C1 segment of cervical spinal cord (tissue), 14 donors: ENCODE results near the gene JPH2.
"Not testable (repeated sequence)": the region's sequence is repeated elsewhere in the genome, so short reads cannot be mapped to it uniquely, and the experiment has no call there.

Source experiments
- DNase-seq, 14 donors: peaks; one replicate each; lab custom pipeline; 2025; lab: John Stamatoyannopoulos, UW

Gene JPH2

GRCh38 chr20:44211177-44212039 lies 24.4 kb upstream of the JPH2 start:
- peak in 3 of 14 donors; percentile 11 to 59 (median 22) for DNase-seq

GRCh38 chr20:44210406-44211176 lies 23.6 kb upstream of the JPH2 start, which contains the start of gene OSER1:
OSER1 (minus strand) TSS chr20:44210771; CDS start chr20:44206957, 3,814 bp downstream.
- DNase-seq: peak; percentile 86 to 99 (median 96)

DNA sequence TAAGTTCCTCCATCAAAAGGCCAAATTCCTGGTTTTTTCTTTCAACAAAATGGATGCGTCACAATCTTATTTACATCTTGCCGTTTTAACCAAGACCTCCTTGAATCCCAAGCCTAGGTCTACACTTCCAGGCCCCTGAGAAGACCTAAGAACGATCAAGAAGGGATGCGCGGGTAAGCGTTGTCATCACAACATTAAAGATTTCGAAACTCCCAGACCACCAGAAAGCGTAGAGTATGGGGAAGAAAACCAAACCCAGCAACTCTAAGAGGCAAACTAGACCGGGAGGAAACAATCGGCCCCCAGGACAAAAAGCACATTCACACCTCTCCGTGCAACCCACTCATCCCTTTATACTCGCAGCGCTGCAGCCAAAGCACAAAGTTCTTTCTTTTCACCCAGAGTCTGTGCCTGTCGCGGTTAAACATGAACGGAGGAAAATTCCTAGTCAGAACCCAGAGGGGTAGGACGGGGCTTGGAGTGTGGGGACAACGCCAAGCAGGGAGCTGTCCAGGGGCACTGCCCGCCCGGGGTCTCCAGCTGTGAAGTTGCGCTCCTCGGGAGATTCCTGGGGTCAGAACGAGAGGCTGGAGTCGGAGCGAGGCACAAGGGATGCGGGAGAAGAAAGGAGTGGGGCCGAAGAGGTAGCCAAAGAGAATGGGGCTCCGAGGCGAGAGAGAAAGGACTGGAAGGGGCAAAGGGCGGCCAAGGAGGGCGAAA lies 22.9 kb upstream of the JPH2 start:
- peak in 6 of 14 donors; percentile 25 to 62 (median 52) for DNase-seq

DNA sequence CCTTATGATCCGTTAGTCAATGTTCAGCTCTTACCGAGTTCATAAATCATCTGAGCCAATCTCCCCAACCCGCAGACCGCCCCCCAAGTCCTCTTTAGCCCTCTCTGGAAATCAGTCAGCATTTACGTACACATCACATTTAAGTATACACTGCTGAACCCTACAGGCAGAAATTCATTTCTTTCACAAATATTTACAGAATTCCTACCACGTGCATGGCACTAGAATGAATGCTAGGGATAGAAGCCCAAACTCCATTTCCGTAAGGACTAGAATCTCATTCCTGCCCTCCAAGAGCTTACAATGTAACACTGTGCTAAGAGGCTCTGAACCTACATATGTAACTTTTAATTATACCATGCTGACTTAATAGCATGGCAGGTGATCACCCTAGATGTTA lies 21.8 kb upstream of the JPH2 start:
- no peak for DNase-seq

GRCh38 chr20:44208165-44208564 lies 21.2 kb upstream of the JPH2 start:
- DNase-seq: no peak

DNA sequence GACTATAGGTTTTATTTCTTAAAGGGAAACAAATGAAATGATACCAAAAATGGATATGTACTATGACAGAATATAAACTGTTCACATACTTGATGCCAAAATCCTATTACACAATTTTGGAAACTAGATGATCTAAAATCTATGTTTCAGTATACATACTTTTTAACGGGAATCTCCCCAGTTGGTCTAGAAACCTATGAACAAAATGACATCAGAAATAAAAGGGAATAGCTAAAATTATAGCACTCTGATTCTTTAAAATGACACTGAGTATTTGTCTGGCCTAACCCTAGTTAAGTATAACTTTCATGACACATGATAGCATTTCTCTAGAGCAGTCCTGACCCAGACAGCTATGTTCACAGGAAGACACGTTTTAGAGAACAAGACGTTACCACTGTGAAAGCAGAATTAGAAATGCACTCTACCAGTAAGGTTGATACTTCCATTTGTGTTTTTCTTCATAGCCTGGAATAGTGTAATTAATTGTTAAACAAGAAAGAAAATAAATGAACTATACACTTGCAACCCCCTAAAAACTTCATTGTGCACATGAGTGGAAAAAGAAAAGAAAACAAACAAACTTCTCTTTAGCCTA lies 20.2 kb upstream of the JPH2 start:
- no peak for DNase-seq

GRCh38 chr20:44206132-44206531 lies 19.1 kb upstream of the JPH2 start:
- no peak for DNase-seq

- no peak for DNase-seq
Measured at GRCh38 chr20:44204832-44205215, 17.8 kb upstream of the JPH2 start.

- DNase-seq: no peak
Measured at GRCh38 chr20:44204156-44204831, 17.3 kb upstream of the JPH2 start.

DNA sequence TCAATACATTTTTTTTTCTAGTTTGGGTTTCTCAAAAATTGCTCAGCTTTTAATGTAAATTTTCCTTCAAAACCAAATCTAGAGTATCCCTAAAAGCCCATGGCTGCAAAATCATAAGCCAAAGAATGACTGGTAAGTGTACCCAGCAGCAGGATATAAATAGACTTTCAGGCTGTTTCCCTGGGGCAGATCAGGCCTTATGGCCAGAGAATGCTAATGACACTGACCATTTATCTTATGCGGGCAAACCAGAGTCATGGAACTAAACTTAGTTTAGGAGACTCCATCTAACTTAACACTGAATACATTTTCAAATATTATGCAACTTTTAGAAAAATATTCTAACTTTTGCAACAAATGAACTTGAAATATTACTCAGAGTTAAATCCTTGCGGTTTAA lies 16.2 kb upstream of the JPH2 start:
- no peak for DNase-seq

DNA sequence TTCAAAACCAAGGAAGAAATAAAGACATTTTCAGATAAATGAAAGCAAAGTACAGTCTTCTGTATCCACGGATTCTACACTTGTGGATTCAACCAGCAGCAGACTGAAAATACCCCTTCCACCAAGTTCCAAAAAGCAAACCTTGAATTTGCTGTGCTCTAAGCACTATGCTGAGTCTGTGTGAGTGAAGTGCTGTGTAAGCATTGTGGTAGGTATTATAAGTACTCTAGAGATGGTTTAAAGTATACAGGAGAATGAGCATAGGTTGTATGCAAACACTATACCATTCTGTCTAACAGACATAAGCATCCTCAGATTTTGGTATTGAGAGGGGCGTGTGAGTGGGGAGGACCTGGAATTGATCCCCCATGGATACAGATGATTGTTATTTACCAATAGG lies 14.0 kb upstream of the JPH2 start:
- DNase-seq: no peak

GRCh38 chr20:44200371-44200770 lies 13.4 kb upstream of the JPH2 start:
- no peak for DNase-seq

- no peak for DNase-seq
Measured at GRCh38 chr20:44199877-44200276, 12.9 kb upstream of the JPH2 start.

DNA sequence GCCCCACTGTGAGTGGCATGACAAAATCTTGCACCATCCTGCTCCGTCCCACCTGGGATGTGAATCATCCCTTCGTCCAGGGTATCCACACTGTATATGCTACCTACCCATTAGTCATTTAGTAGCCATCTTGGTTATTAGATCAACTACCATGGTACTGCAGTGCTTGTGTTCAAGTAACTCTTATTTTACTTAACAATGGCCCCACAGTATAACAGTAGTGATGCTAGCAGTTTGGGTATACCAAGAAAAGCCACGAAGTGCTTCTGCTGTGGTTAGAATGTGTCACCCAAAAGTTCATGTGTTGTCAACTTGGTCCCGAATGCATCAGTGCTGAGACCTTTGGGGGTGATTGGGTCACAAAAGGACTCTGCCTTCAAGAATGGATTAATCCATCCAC lies 11.9 kb upstream of the JPH2 start:
- no peak for DNase-seq

- DNase-seq: no peak
Measured at GRCh38 chr20:44196271-44196670, 9.3 kb upstream of the JPH2 start.

DNA sequence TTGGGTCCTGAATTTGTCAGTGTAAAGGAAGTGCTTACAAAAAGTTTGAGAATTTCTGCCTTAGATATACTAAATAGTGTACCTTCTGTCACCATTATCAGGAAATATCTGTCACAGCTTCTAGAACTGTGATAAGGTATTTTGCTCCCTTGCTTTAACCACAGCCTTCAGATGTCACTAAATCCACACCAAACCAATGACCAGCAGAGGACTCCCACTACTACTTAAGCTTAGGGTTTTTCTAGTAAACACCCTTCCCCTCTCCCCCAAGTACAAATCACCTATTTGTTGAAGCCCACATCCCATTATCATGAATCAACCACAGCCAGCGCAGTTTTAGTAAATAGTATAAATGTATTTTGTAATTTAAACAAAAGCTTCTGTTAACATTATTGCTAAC lies 8.6 kb upstream of the JPH2 start:
- no peak for DNase-seq

DNA sequence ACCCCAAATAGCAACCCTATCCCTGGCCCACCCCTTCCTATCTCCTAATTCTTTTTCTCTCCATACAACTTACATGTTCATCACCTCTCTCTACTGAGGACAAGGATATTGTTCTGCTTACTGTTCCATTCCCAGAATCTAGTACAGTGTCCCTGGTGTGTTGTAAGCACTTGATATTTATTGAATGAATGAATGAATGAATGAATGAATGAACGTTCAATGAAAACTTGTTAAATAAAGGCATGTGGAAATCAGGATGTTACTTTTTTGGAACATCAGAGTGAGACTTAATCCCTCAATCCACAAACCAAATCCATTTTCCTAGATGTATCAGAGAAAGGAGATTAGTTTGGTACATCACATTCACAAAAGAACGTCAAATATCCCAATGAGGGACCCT lies 6.8 kb upstream of the JPH2 start:
- no peak for DNase-seq

GRCh38 chr20:44191640-44192039 lies 4.7 kb upstream of the JPH2 start:
- not testable (repeated sequence) for DNase-seq

- peak in 3 of 14 donors; percentile 4 to 17 (median 10) for DNase-seq
Measured at GRCh38 chr20:44190197-44190852, 3.3 kb upstream of the JPH2 start.

DNA sequence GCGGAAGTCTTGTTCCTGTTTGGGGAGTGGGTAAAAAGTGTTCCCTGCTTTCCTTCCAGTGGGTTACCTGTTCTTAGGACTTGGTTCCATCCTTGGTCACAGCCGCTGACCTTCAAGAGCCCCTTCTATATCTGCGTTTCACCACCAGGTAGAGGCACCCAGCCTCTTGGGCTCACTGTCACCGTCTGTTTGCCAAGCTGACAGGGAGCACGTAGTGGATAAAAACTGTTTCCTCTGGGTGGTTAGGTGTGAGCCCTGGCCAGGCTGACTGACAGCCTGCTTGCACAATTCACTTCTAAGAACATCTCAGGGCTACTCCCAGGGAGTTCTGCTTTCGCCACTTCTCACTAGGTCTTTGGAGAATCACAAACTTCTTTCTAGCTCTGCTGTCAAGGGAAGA lies 1.8 kb upstream of the JPH2 start:
- no peak for DNase-seq
